ENCODE measurements around the gene SLC7A6.

DNA sequence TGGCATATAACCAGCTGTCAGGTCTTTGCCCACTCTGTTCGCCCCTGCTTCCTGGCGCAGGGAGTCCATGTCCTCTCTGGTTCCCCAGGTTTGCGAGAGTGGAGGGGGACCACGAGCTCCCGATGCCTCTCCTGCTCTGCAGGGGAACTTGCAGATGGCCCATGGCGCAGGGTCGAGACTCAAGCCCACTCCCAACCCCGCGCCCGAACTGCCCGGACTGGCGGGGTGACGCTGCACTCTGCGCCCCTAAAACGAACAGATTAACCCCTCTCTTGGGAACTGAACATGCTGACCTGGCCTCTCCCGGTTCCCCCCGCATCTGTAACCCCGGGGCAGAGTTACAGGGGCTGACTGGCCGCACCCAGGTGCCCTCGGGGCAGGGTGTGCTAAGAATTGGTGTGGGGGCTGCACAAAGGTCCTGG, 19.8 kb upstream of the SLC7A6 start:
- TF ChIP-seq, protein P1, sequence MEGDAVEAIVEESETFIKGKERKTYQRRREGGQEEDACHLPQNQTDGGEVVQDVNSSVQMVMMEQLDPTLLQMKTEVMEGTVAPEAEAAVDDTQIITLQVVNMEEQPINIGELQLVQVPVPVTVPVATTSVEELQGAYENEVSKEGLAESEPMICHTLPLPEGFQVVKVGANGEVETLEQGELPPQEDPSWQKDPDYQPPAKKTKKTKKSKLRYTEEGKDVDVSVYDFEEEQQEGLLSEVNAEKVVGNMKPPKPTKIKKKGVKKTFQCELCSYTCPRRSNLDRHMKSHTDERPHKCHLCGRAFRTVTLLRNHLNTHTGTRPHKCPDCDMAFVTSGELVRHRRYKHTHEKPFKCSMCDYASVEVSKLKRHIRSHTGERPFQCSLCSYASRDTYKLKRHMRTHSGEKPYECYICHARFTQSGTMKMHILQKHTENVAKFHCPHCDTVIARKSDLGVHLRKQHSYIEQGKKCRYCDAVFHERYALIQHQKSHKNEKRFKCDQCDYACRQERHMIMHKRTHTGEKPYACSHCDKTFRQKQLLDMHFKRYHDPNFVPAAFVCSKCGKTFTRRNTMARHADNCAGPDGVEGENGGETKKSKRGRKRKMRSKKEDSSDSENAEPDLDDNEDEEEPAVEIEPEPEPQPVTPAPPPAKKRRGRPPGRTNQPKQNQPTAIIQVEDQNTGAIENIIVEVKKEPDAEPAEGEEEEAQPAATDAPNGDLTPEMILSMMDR (conservative IDR thresholded peaks at IDR 0.05 in 1 of 2, IDR thresholded peaks at IDR 0.05 in 1 of 2; ENCODE audit: extremely low read depth in 1 of 2, insufficient read depth in 1 of 2, low read depth in 1 of 2, low read length in 2 of 2): no peak
- TF ChIP-seq EZH2 (IDR thresholded peaks at IDR 0.05; ENCODE audit: borderline replicate concordance, low read length): no peak
